DOHH2 (cell line): Measurements from ENCODE around the gene PLA1A.

ENCODE experiments used
- H3F3A ChIP-seq: fragments of 200-600 bp; sonication (generic), shearing (Covaris generic); 2 replicates; pipeline ENCODE4 v1.6.0; 2016; ENCODE audit warnings: antibody characterized with exemption, mild to moderate bottlenecking; ENCODE audit not compliant: control insufficient read depth, insufficient read depth
- H3K27ac ChIP-seq: fragments of 200-600 bp; sonication (generic); 2 replicates; pipeline ENCODE4 v1.5.1; 2014; ENCODE audit warnings: low read depth, mild to moderate bottlenecking, low read length, moderate library complexity
- H3K27me3 ChIP-seq: fragments of 200-600 bp; sonication (generic); 2 replicates; pipeline ENCODE4 v1.6.1; 2014; ENCODE audit warnings: mild to moderate bottlenecking, low read length, mixed read lengths; ENCODE audit not compliant: control insufficient read depth
- H3K36me3 ChIP-seq: fragments of 200-600 bp; sonication (generic); 2 replicates; pipeline ENCODE4 v1.6.1; 2014; ENCODE audit warnings: mild to moderate bottlenecking, low read length, moderate library complexity, mixed read lengths; ENCODE audit not compliant: control insufficient read depth
- H3K4me1 ChIP-seq: fragments of 200-600 bp; sonication (generic); 2 replicates; pipeline ENCODE4 v1.6.1; 2014; ENCODE audit warnings: mild to moderate bottlenecking, low read length, mixed read lengths; ENCODE audit not compliant: control insufficient read depth
- H3K4me2 ChIP-seq: fragments of 200-600 bp; sonication (generic); 2 replicates; pipeline ENCODE4 v1.6.0; 2014; ENCODE audit warnings: mild to moderate bottlenecking, low read length, moderate library complexity
- H3K4me3 ChIP-seq: fragments of 200-600 bp; sonication (generic); 2 replicates; pipeline ENCODE4 v1.5.1; 2014; ENCODE audit warnings: mild to moderate bottlenecking, low read length, mixed read lengths
- H3K79me2 ChIP-seq: fragments of 200-600 bp; sonication (generic); 2 replicates; pipeline ENCODE4 v1.6.1; 2014; ENCODE audit warnings: mild to moderate bottlenecking, low read length, mixed read lengths; ENCODE audit not compliant: control insufficient read depth
- H3K9me2 ChIP-seq: fragments of 200-600 bp; sonication (generic); replicated peaks from 2 replicates; pipeline ENCODE4 v1.6.1; 2014; ENCODE audit warnings: mild to moderate bottlenecking, low read length, mixed read lengths; ENCODE audit not compliant: control insufficient read depth
- H3K9me3 ChIP-seq: fragments of 200-600 bp; sonication (generic); 2 replicates; pipeline ENCODE4 v1.6.1; 2014; ENCODE audit warnings: antibody characterized with exemption, low read length, mixed read lengths; ENCODE audit not compliant: control insufficient read depth, insufficient read depth
- H4K20me1 ChIP-seq: fragments of 200-600 bp; sonication (generic); 2 replicates; pipeline ENCODE4 v1.6.0; 2014; ENCODE audit warnings: low read depth, mild to moderate bottlenecking, antibody characterized with exemption, low read length, moderate library complexity; ENCODE audit not compliant: control insufficient read depth, insufficient read depth
- CTCF ChIP-seq: fragments of 200-600 bp; sonication (generic); IDR thresholded peaks from one replicate; pipeline ENCODE4 v1.5.1; 2014; ENCODE audit warnings: antibody characterized with exemption, mild to moderate bottlenecking, low read depth, low read length; ENCODE audit not compliant: poor library complexity, severe bottlenecking
- EZH2phosphoT487 ChIP-seq: fragments of 200-600 bp; sonication (generic); IDR thresholded peaks from 2 replicates; pipeline ENCODE4 v1.6.1; 2017; ENCODE audit warnings: borderline replicate concordance, mild to moderate bottlenecking, antibody characterized with exemption, low read length, moderate library complexity, mixed read lengths

Gene PLA1A

GRCh38 chr3:119665954-119666559 lies 68.4 kb downstream of the PLA1A start:
- Histone ChIP-seq H3K9me2 (no peaks in the 10 kb centered on the region), H3F3A (no peaks in the 10 kb centered on the region), H3K27ac (no peak overlapping the region), H3K9me3 (no peaks in the 10 kb centered on the region), H3K36me3 (peaks cover 41% of the 10 kb centered on the region), H4K20me1 (no peaks in the 10 kb centered on the region), H3K4me3 (no peak overlapping the region), H3K4me2 (no peak overlapping the region), H3K4me1 (peaks cover 10% of the 10 kb centered on the region), H3K79me2 (no peaks in the 10 kb centered on the region), H3K27me3 (no peaks in the 10 kb centered on the region)
- TF ChIP-seq EZH2phosphoT487 (no peak), CTCF (no peak)

- H4K20me1 ChIP-seq = no peaks in the 10 kb centered on the region
- no peaks in the 10 kb centered on the region for H3K27me3 ChIP-seq
- H3K4me2 ChIP-seq = no peak overlapping the region
- no peak overlapping the region for H3K27ac ChIP-seq
- no peak for TF ChIP-seq CTCF
- TF ChIP-seq EZH2phosphoT487 = no peak
- no peaks in the 10 kb centered on the region for H3F3A ChIP-seq
- peaks cover 4% of the 10 kb centered on the region for H3K4me1 ChIP-seq
- H3K9me3 ChIP-seq = no peaks in the 10 kb centered on the region
- H3K36me3 ChIP-seq = peaks cover 79% of the 10 kb centered on the region
- peaks cover 4% of the 10 kb centered on the region for H3K79me2 ChIP-seq
- no peaks in the 10 kb centered on the region for H3K9me2 ChIP-seq
- no peak overlapping the region for H3K4me3 ChIP-seq
Observed at GRCh38 chr3:119669906-119670570, 72.4 kb downstream of the PLA1A start.

GRCh38 chr3:119672776-119673175 lies 75.1 kb downstream of the PLA1A start:
- Histone ChIP-seq H3K27me3 (no peaks in the 10 kb centered on the region), H3K9me3 (no peaks in the 10 kb centered on the region), H3F3A (no peaks in the 10 kb centered on the region), H3K4me2 (no peak overlapping the region), H3K4me1 (peaks cover 14% of the 10 kb centered on the region), H3K79me2 (peaks cover 22% of the 10 kb centered on the region), H3K36me3 (peaks cover 75% of the 10 kb centered on the region), H3K27ac (no peak overlapping the region), H3K4me3 (no peak overlapping the region), H3K9me2 (no peaks in the 10 kb centered on the region), H4K20me1 (no peaks in the 10 kb centered on the region)
- no peak for TF ChIP-seq CTCF
- TF ChIP-seq EZH2phosphoT487 = no peak
